ENCODE measurements around the gene HAT1. TPM values are rescaled to one million over a fixed set of nuclear protein-coding genes. Genes with fewer than 3 reads are reported as not detected.

Gene HAT1
- total RNA-seq, 2 donors from 2014 or later, result 58.1 to 74.6 TPM

- no peak overlapping the region for H3K4me3 Mint-ChIP-seq
- H3K27ac ChIP-seq (ENCODE audit: low read depth, low read length), result no peak overlapping the region
- H3K27me3 ChIP-seq (ENCODE audit: control insufficient read depth, insufficient read depth, low read length, poor library complexity, severe bottlenecking), result no peaks in the 10 kb centered on the region
- H3K4me1 ChIP-seq (ENCODE audit: control insufficient read depth, insufficient read depth, low read length), result no peaks in the 10 kb centered on the region
- H3K9ac ChIP-seq (ENCODE audit: extremely low read depth, low read length, poor library complexity, severe bottlenecking), result no peak overlapping the region
- H3K9me3 Mint-ChIP-seq, result no peaks in the 10 kb centered on the region
- no peak overlapping the region for H3K4me3 ChIP-seq (ENCODE audit: low read length)
- TF ChIP-seq CTCF (conservative IDR thresholded peaks at IDR 0.05), result no peak
- no peaks in the 10 kb centered on the region for H3K4me1 Mint-ChIP-seq
- no peaks in the 10 kb centered on the region for H3K27me3 Mint-ChIP-seq (ENCODE audit: insufficient read depth)
- no peaks in the 10 kb centered on the region for H3K36me3 ChIP-seq (ENCODE audit: control insufficient read depth, insufficient read depth, low read length)
- WGBS, 2 experiments (ENCODE audit: insufficient coverage in 1 of 2, insufficient read length in 1 of 2), result 86 to 89% methylated on average over 12 of the region's 12 CpGs
- no peak for DNase-seq
- peaks cover 11% of the 10 kb centered on the region for H3K36me3 Mint-ChIP-seq (ENCODE audit: low read depth)
- H3K9me3 ChIP-seq (ENCODE audit: control insufficient read depth, low read length), result no peaks in the 10 kb centered on the region
- no peak overlapping the region for H3K27ac Mint-ChIP-seq
Measured at GRCh38 chr2:171874963-171875362, 47.3 kb upstream of the HAT1 start.

- DNase-seq, result no peak
- no peaks in the 10 kb centered on the region for H3K27me3 ChIP-seq (ENCODE audit: control insufficient read depth, insufficient read depth, low read length, poor library complexity, severe bottlenecking)
- Mint-ChIP-seq H3K4me3 (no peak overlapping the region), H3K27ac (no peak overlapping the region), H3K9me3 (no peaks in the 10 kb centered on the region), H3K27me3 (ENCODE audit: insufficient read depth) (no peaks in the 10 kb centered on the region), H3K4me1 (no peaks in the 10 kb centered on the region), H3K36me3 (ENCODE audit: low read depth) (peaks cover 11% of the 10 kb centered on the region)
- H3K9ac ChIP-seq (ENCODE audit: extremely low read depth, low read length, poor library complexity, severe bottlenecking), result no peak overlapping the region
- no peak for TF ChIP-seq CTCF (conservative IDR thresholded peaks at IDR 0.05)
- H3K9me3 ChIP-seq (ENCODE audit: control insufficient read depth, low read length), result no peaks in the 10 kb centered on the region
- no peak overlapping the region for H3K27ac ChIP-seq (ENCODE audit: low read depth, low read length)
- H3K36me3 ChIP-seq (ENCODE audit: control insufficient read depth, insufficient read depth, low read length), result no peaks in the 10 kb centered on the region
- H3K4me3 ChIP-seq (ENCODE audit: low read length), result no peak overlapping the region
- 88% methylated on average over 2 of the region's 2 CpGs for WGBS, 2 experiments (ENCODE audit: insufficient coverage in 1 of 2, insufficient read length in 1 of 2)
- H3K4me1 ChIP-seq (ENCODE audit: control insufficient read depth, insufficient read depth, low read length), result no peaks in the 10 kb centered on the region
Measured at GRCh38 chr2:171878481-171878993, 43.7 kb upstream of the HAT1 start.

GRCh38 chr2:171879865-171880264 is 42.4 kb upstream of the HAT1 start:
- no peak overlapping the region for H3K27ac ChIP-seq (ENCODE audit: low read depth, low read length)

More at GRCh38 chr2:171879865-171880264, 42.4 kb upstream of the HAT1 start:
- WGBS, 2 experiments (ENCODE audit: insufficient coverage in 1 of 2, insufficient read length in 1 of 2), result 89 to 100% methylated on average over 1 of the region's 1 CpG
- no peaks in the 10 kb centered on the region for H3K9me3 Mint-ChIP-seq
- DNase-seq, result no peak
- H3K27me3 Mint-ChIP-seq (ENCODE audit: insufficient read depth), result no peaks in the 10 kb centered on the region
- Histone ChIP-seq H3K9ac (ENCODE audit: extremely low read depth, low read length, poor library complexity, severe bottlenecking) (no peak overlapping the region), H3K4me1 (ENCODE audit: control insufficient read depth, insufficient read depth, low read length) (no peaks in the 10 kb centered on the region), H3K36me3 (ENCODE audit: control insufficient read depth, insufficient read depth, low read length) (no peaks in the 10 kb centered on the region), H3K27me3 (ENCODE audit: control insufficient read depth, insufficient read depth, low read length, poor library complexity, severe bottlenecking) (no peaks in the 10 kb centered on the region), H3K4me3 (ENCODE audit: low read length) (no peak overlapping the region), H3K9me3 (ENCODE audit: control insufficient read depth, low read length) (no peaks in the 10 kb centered on the region)
- H3K27ac Mint-ChIP-seq, result no peak overlapping the region
- H3K4me1 Mint-ChIP-seq, result no peaks in the 10 kb centered on the region
- H3K4me3 Mint-ChIP-seq, result no peak overlapping the region
- TF ChIP-seq CTCF (conservative IDR thresholded peaks at IDR 0.05), result no peak
- peaks cover 5% of the 10 kb centered on the region for H3K36me3 Mint-ChIP-seq (ENCODE audit: low read depth)

Measured in endodermal cell (in vitro differentiated cells).